ENCODE results near the gene EFCAB9. TPM values are rescaled to one million over a fixed set of nuclear protein-coding genes. Genes with fewer than 3 reads are reported as not detected.

EFCAB9 gene
- total RNA-seq, 1 experiment from 2014 or later = not detected

DNA sequence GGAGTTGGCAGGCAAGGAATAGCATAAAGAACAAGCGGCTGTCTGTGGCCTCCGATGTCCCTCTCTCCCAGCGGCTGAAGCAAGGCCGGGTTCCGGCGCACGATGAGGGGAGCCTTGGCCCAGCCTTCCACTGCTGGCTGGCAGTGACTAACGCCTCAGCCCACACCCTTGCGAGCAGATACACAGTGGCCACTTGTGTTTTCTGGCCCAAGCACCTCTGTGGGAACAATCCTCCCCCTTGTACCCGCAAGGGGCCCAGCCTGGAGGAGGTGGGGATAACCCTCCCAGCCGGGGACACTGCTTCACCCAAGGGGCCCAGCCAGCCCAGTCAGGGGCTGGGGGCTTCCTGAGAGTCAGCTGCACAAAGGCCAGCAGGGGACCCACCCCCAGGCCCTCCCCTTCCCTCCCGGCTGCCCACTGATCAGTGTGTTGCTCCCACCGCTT lies 29.2 kb upstream of the EFCAB9 start:
- CTCF ChIA-PET = interaction anchor here (0.6 to 1.4 kb wide), 5 partner anchors 14 to 889 kb away, joined by 3 to 5 read pairs (median 3); no protein-coding TSS in a partner anchor

More for the DNA sequence above, 29.2 kb upstream of the EFCAB9 start:
- Mint-ChIP-seq H3K4me3 (no peak overlapping the region), H3K27ac (no peak overlapping the region), H3K27me3 (ENCODE audit: low read depth) (no peaks in the 10 kb centered on the region), H3K9me3 (no peaks in the 10 kb centered on the region), H3K4me1 (no peaks in the 10 kb centered on the region), H3K36me3 (no peaks in the 10 kb centered on the region; the same call in 1 of the 2 replicates)
- ATAC-seq (no peak), DNase-seq (ENCODE audit: low spot score) (no peak)
- POLR2A ChIA-PET = interaction anchor here (0.7 kb wide), 1 partner anchor 83 kb away, joined by 6 read pairs; no protein-coding TSS in a partner anchor
- TF ChIP-seq OVOL2 (CRISPR knock-in tag; IDR thresholded peaks at IDR 0.05; ENCODE audit: borderline replicate concordance) (no peak), ETV6 (CRISPR knock-in tag; IDR thresholded peaks at IDR 0.05) (no peak), AR (CRISPR knock-in tag; IDR thresholded peaks at IDR 0.05) (no peak), GTF2I (CRISPR knock-in tag; conservative IDR thresholded peaks at IDR 0.05) (no peak), HMGA2 (CRISPR knock-in tag; IDR thresholded peaks at IDR 0.05) (no peak), ATF2 (CRISPR knock-in tag; IDR thresholded peaks at IDR 0.05; ENCODE audit: borderline replicate concordance, low read depth) (no peak), NFYB (CRISPR knock-in tag; conservative IDR thresholded peaks at IDR 0.05; ENCODE audit: low read depth) (no peak), ZSCAN18 (CRISPR knock-in tag; IDR thresholded peaks at IDR 0.05) (no peak), HMGXB4 (CRISPR knock-in tag; IDR thresholded peaks at IDR 0.05) (no peak), FOXK1 (CRISPR knock-in tag; IDR thresholded peaks at IDR 0.05) (no peak), SMAD4 (CRISPR knock-in tag; IDR thresholded peaks at IDR 0.05) (no peak), RELA (CRISPR knock-in tag; IDR thresholded peaks at IDR 0.05; ENCODE audit: borderline replicate concordance) (no peak), ATF3 (CRISPR knock-in tag; conservative IDR thresholded peaks at IDR 0.05) (no peak), ZNF317 (CRISPR knock-in tag; IDR thresholded peaks at IDR 0.05; ENCODE audit: borderline replicate concordance, low read depth) (no peak), FOXP4 (CRISPR knock-in tag; IDR thresholded peaks at IDR 0.05) (no peak), SP1 (CRISPR knock-in tag; conservative IDR thresholded peaks at IDR 0.05) (no peak), IRF2 (CRISPR knock-in tag; IDR thresholded peaks at IDR 0.05; ENCODE audit: borderline replicate concordance, low read depth) (no peak)
- TF ChIP-seq, protein P1, sequence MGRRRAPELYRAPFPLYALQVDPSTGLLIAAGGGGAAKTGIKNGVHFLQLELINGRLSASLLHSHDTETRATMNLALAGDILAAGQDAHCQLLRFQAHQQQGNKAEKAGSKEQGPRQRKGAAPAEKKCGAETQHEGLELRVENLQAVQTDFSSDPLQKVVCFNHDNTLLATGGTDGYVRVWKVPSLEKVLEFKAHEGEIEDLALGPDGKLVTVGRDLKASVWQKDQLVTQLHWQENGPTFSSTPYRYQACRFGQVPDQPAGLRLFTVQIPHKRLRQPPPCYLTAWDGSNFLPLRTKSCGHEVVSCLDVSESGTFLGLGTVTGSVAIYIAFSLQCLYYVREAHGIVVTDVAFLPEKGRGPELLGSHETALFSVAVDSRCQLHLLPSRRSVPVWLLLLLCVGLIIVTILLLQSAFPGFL (CRISPR knock-in tag; IDR thresholded peaks at IDR 0.05; ENCODE audit: borderline replicate concordance) = no peak
- TF ChIP-seq, protein P2, sequence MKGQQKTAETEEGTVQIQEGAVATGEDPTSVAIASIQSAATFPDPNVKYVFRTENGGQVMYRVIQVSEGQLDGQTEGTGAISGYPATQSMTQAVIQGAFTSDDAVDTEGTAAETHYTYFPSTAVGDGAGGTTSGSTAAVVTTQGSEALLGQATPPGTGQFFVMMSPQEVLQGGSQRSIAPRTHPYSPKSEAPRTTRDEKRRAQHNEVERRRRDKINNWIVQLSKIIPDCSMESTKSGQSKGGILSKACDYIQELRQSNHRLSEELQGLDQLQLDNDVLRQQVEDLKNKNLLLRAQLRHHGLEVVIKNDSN (CRISPR knock-in tag; IDR thresholded peaks at IDR 0.05) = no peak

Data from WTC11 (cell line).